Iris pigment epithelial cell (primary cell): ENCODE measurements around the gene ESPNL.
"Not testable (repeated sequence)": the region's sequence is repeated elsewhere in the genome, so short reads cannot be mapped to it uniquely, and the experiment has no call there.

Source experiments
- DNase-seq: peaks from one replicate; pipeline ENCODE4 v3.0.0-alpha.2; 2011; ENCODE audit warnings: low read depth

The ESPNL gene

GRCh38 chr2:238115709-238116108 lies 15.6 kb downstream of the ESPNL start:
- DNase-seq, result not testable (repeated sequence)

GRCh38 chr2:238116298-238117198 lies 16.4 kb downstream of the ESPNL start:
- DNase-seq, result no peak

GRCh38 chr2:238117199-238118154 lies 17.3 kb downstream of the ESPNL start:
- no peak for DNase-seq

- DNase-seq, result no peak
Observed at GRCh38 chr2:238119756-238120462, 19.8 kb downstream of the ESPNL start.

GRCh38 chr2:238120463-238121298 lies 20.5 kb downstream of the ESPNL start:
- DNase-seq, result no peak

DNA sequence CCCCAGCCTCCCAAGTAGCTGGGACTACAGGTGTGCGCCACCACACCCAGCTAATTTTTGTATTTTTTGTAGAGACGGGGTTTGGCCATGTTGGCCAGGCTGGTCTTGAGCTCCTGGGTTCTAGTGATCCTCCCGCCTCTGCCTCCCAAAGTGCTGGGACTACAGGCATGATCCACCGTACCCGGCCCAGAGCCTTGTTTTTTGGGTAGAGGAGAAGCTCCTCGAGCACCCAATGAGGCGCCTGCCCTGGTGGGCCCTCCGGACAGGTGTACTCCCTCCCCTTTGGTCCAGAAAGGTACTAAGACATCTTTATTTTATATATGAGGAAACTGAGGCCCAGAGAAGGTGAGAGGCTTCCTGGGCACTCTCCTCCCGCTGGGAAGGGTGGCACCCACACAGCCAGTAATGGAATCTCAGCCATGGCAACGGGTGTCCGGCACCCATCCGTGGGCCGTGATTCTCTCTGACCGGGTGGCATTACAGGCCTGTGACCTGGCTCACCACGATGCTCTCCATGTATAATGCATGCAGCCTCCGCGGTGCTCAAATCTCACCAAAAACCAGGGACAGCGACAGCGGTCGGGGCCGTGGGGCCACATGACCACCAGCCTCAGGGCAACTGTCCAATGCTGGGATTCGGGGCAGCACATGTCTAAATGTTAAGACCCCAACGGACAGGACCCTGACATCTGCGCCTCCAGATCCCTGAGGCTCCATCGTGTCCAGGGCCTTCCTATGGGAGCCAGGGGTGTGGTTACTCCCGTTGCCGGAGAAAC lies 21.6 kb downstream of the ESPNL start:
- no peak for DNase-seq

GRCh38 chr2:238122287-238123217 lies 22.4 kb downstream of the ESPNL start:
- DNase-seq, result no peak

DNA sequence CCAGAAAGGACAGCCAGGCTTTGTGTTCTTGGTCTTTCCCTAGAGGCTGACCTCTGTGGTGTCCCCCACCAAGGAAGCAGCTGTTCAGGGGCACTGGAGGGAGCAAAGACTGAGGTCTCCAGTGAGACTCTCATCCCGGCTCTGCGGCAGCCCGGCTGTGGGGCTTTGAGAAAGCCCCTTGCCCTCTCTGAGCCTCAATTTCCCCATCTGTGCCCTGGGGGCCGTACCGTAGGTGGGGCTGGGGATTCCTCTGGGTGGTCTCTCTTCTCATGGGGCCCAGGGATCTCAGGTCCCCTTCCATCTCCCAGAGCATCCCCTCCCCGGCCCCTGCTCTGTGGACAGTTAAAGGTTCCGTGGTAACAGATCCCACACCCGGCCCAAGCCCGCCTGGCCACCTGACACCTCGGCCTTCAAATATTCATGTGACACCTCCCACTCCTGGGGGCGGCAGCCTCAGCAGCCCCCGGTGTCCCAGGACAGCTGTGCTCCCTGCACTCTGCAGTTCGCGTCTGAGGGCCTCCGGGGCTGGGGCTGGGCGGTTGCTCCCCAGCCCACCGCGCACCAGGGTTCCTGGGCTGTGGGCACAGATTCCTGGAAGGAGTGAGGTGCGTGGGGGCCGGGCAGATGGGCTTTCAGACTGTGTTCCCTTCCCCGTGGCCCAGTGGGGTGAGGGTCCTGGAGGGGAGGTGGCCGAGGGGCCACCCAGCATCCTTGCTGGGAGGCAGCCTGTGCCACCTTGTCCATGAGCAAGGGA lies 23.3 kb downstream of the ESPNL start:
- DNase-seq, result no peak

- DNase-seq, result no peak
Observed at GRCh38 chr2:238123991-238124470, 23.9 kb downstream of the ESPNL start.

- DNase-seq, result no peak
Observed at GRCh38 chr2:238124488-238125126, 24.5 kb downstream of the ESPNL start.

- no peak for DNase-seq
Observed at GRCh38 chr2:238125127-238125885, 25.2 kb downstream of the ESPNL start.

DNA sequence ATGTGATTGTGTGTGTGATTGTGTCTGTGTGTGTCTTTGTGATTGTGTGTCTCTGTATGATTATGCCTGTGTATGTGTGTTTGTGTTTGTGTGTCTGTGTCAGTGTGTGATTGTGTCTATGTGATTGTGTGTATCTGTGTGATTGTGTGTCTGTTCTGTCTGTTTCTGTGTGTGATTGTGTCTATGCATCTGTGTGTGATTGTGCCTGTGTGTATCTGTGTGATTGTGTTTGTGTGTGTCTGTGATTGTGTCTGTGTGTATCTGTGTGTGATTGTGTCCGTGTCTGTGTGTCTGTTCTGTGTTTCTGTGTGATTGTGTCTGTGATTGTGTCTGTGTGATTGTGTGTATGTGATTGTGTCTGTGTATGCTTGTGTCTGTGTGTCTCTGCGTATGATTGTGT lies 26.2 kb downstream of the ESPNL start:
- no peak for DNase-seq

- no peak for DNase-seq
Observed at GRCh38 chr2:238126775-238127164, 26.6 kb downstream of the ESPNL start.

- DNase-seq, result peak; percentile 64
Observed at GRCh38 chr2:238127165-238128060, 27.3 kb downstream of the ESPNL start.

DNA sequence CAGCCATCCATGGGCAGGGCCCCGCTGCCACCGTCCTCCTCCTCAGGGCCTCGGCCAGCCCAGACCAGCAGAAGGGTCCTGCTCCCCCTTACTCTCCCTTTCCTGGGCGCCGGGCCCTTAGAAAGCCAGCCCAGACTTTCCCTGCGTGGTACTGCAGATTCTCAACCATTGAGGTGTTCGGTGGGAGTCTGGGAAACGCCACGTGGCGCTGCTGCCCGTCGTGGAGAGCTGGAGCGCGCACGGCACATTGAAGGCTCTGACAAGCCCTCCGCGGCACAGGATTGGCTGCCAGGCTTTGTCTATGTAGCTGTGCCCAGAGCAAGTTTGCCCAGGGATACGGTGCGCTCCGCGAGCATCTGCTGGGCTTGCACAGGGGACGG lies 27.9 kb downstream of the ESPNL start:
- DNase-seq, result no peak

GRCh38 chr2:238128534-238129001 lies 28.4 kb downstream of the ESPNL start:
- no peak for DNase-seq
